ENCODE results near the gene STPG3. TPM values are rescaled to one million over a fixed set of nuclear protein-coding genes. Genes with fewer than 3 reads are reported as not detected.

The STPG3 gene
- total and polyA plus RNA-seq, 2 of the 4 experiments (the other 2 are of a cell fraction), result not detected

- TF ChIP-seq, protein P1, sequence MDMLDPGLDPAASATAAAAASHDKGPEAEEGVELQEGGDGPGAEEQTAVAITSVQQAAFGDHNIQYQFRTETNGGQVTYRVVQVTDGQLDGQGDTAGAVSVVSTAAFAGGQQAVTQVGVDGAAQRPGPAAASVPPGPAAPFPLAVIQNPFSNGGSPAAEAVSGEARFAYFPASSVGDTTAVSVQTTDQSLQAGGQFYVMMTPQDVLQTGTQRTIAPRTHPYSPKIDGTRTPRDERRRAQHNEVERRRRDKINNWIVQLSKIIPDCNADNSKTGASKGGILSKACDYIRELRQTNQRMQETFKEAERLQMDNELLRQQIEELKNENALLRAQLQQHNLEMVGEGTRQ (IDR thresholded peaks at IDR 0.05; ENCODE audit: low read depth, low read length), result no peak
Measured at GRCh38 chr9:137236238-137236935, 14.7 kb upstream of the STPG3 start (continued).

DNA sequence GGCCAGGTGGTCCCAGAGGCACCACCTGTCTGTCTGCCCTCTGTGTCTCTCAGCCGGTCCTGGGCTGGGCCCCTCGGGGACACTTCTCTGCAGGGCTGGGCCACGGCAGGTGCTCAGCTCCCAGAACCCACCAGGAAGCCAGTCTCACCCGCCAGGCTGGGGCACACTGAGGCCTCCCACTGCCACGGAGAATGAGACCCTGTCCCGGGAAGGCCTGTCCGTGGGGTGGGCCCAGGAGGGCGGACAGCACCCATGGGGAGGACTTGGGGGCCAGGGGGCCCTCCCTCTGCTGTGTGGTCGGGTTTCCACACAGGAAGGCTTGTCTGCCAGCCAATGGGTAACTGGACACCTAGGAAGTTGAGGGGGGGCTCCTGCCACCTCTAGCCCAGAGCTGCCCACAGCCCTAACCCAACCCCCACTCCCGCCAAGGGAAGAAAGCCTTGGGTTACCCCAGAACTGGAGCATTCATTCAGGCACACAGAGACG, 14.1 kb upstream of the STPG3 start:
- intact Hi-C loops (cut with micrococcal nuclease) (no loop called here), in situ Hi-C loops (cut with MboI; ENCODE audit: low sequenced_read_pairs) (no loop called here), dilution Hi-C loops (cut with HindIII; ENCODE audit: low sequenced_read_pairs, unreplicated experiment) (no loop called here)
- no peak for ATAC-seq (ENCODE audit: low read depth)
- Histone ChIP-seq H2BK5ac (ENCODE audit: low read depth, low read length, poor library complexity, severe bottlenecking) (no peak overlapping the region), H2AK9ac (replicated peaks; ENCODE audit: low read depth, low read length, poor library complexity) (peak overlapping the region; percentile 89), H3K9me1 (ENCODE audit: insufficient read depth, low read length) (no peaks in the 10 kb centered on the region), H3K27me3 (ENCODE audit: control insufficient read depth, insufficient read depth, low read length) (no peaks in the 10 kb centered on the region), H3K27ac (ENCODE audit: insufficient read depth, low read length) (no peak overlapping the region), H4K20me1 (ENCODE audit: insufficient read depth, low read length) (peaks cover 11% of the 10 kb centered on the region), H4K5ac (ENCODE audit: low read depth, low read length) (no peak overlapping the region), H2BK120ac (ENCODE audit: low read depth, low read length) (no peak overlapping the region), H2AFZ (replicated peaks; ENCODE audit: low read length, poor library complexity) (peak overlapping the region; percentile 63), H2AK5ac (ENCODE audit: low read depth, low read length) (peak overlapping the region; percentile 73; the same call in 1 of the 2 replicates), H3K23ac (ENCODE audit: low read depth, low read length) (no peak overlapping the region), H3K9ac (ENCODE audit: low read depth, low read length) (no peak overlapping the region), H3K14ac (replicated peaks; ENCODE audit: low read depth, low read length) (no peak overlapping the region), H3K4me1 (ENCODE audit: control insufficient read depth, insufficient read depth, low read length) (peaks cover 5% of the 10 kb centered on the region; the same call in 1 of the 2 replicates), H2BK20ac (ENCODE audit: low read depth, low read length) (no peak overlapping the region), H3K56ac (ENCODE audit: extremely low read depth, insufficient read depth, low read length) (no peak overlapping the region), H3K18ac (ENCODE audit: low read depth, low read length) (no peak overlapping the region), H4K8ac (ENCODE audit: low read depth in 2 of 2, low read length in 2 of 2) (no peak overlapping the region), H4K91ac (ENCODE audit: insufficient read depth, low read depth, low read length) (no peak overlapping the region), H3K79me1 (ENCODE audit: low read depth in 1 of 2, low read length in 2 of 2) (peaks cover 8 to 30% of the 10 kb centered on the region in 2 experiments; a peak in 3 of 4 replicates), H3K4me3 (ENCODE audit: insufficient read depth, low read depth, low read length) (no peak overlapping the region), H3K4me2 (ENCODE audit: low read depth, low read length) (no peak overlapping the region), H3K4ac (ENCODE audit: low read depth, low read length) (no peak overlapping the region), H2BK15ac (ENCODE audit: low read depth, low read length) (no peak overlapping the region), H3K9me3 (ENCODE audit: control insufficient read depth, insufficient read depth, low read length) (no peaks in the 10 kb centered on the region), H3K36me3 (ENCODE audit: control insufficient read depth, insufficient read depth, low read length) (peaks cover 1% of the 10 kb centered on the region)
- no TSS peak for BruUV-seq (replicated peaks)
- CTCF ChIA-PET, result interaction anchor here (0.6 to 1.0 kb wide), 7 partner anchors 10 to 154 kb away, joined by 3 to 6 read pairs (median 3); partner anchors contain the start of genes DPP7 and RNF224
- POLR2A ChIA-PET (ENCODE audit: unreplicated experiment), result interaction anchor here (0.6 kb wide), 1 partner anchor 24 kb away, joined by 3 read pairs; no protein-coding TSS in a partner anchor
- no peak for DNase-seq
- 56% methylated on average over 7 of the region's 11 CpGs; no CpG with 5 or more reads in 1 of the 2 experiments for WGBS, 2 experiments (ENCODE audit: extremely low coverage in 2 of 2, insufficient read length in 1 of 2)
- no peak for TF ChIP-seq FOS (IDR thresholded peaks at IDR 0.05; ENCODE audit: low read depth, low read length)
- no peak for TF ChIP-seq CTCF (conservative IDR thresholded peaks at IDR 0.05; ENCODE audit: low read depth, low read length)
- TF ChIP-seq MAZ (IDR thresholded peaks at IDR 0.05; ENCODE audit: borderline replicate concordance, low read depth, low read length), result no peak
- TF ChIP-seq NFE2L2 (IDR thresholded peaks at IDR 0.05; ENCODE audit: low read depth, low read length), result no peak
- TF ChIP-seq MAFK (IDR thresholded peaks at IDR 0.05; ENCODE audit: low read depth, low read length), result no peak
- TF ChIP-seq RFX5 (IDR thresholded peaks at IDR 0.05; ENCODE audit: low read depth, low read length), result no peak
- TF ChIP-seq SMC3 (IDR thresholded peaks at IDR 0.05; ENCODE audit: low read depth, low read length), result no peak
- TF ChIP-seq MXI1 (IDR thresholded peaks at IDR 0.05; ENCODE audit: borderline replicate concordance, low read depth, low read length), result no peak
- no peak for TF ChIP-seq POLR2A (IDR thresholded peaks at IDR 0.05; ENCODE audit: low read depth, low read length)
- no peak for TF ChIP-seq RAD21 (IDR thresholded peaks at IDR 0.05; ENCODE audit: low read length)
- TF ChIP-seq RCOR1 (IDR thresholded peaks at IDR 0.05; ENCODE audit: insufficient replicate concordance, low read length), result no peak

Data from IMR-90 (cell line).